ENCODE results near the gene GNG12. TPM values are rescaled to one million over a fixed set of nuclear protein-coding genes. Genes with fewer than 3 reads are reported as not detected.

GNG12 gene
- total RNA-seq, 1 experiment from 2014 or later: 70.0 TPM

- CTCF ChIA-PET: no interaction called here
- intact Hi-C loops (cut with micrococcal nuclease; ENCODE audit: unreplicated experiment): no loop called here
- DNase-seq (ENCODE audit: low read depth, low spot score) (no peak), ATAC-seq (peak; percentile 65; the same call in 1 of the 2 replicates)
- H3K4me1 ChIP-seq (ENCODE audit: control insufficient read depth, insufficient read depth, low read length): peaks cover 15% of the 10 kb centered on the region; the same call in 1 of the 2 replicates
- POLR2A ChIA-PET: no interaction called here
- TF ChIP-seq CTCF (IDR thresholded peaks at IDR 0.05) (no peak), SIN3A (IDR thresholded peaks at IDR 0.05; ENCODE audit: borderline replicate concordance, insufficient read depth, low read depth, low read length) (no peak), REST (IDR thresholded peaks at IDR 0.05; ENCODE audit: insufficient read depth in 1 of 2, low read depth in 2 of 2, low read length in 1 of 2) (no peak), POLR2AphosphoS5 (IDR thresholded peaks at IDR 0.05; ENCODE audit: low read depth, low read length) (no peak), TCF7L2 (IDR thresholded peaks at IDR 0.05; ENCODE audit: low read depth, low read length) (no peak)
- BruUV-seq (replicated peaks): no TSS peak
- peak overlapping the region; percentile 9; the same call in 1 of the 2 replicates for H3K27ac ChIP-seq (ENCODE audit: low read length)
- H3K27me3 ChIP-seq (ENCODE audit: control insufficient read depth, insufficient read depth, low read length): no peaks in the 10 kb centered on the region
- H3K4me3 ChIP-seq (ENCODE audit: low read depth in 2 of 2, low read length in 2 of 2): no peak overlapping the region
- in situ Hi-C loops (cut with HindIII; ENCODE audit: low pct_unique_long_range_greater_than_20kb, low sequenced_read_pairs): no loop called here
- no peaks in the 10 kb centered on the region for H3K36me3 ChIP-seq (ENCODE audit: control insufficient read depth, insufficient read depth, low read length)
- H3K9me3 ChIP-seq (ENCODE audit: control insufficient read depth, insufficient read depth, low read depth, low read length): no peaks in the 10 kb centered on the region
Observed at GRCh38 chr1:67802565-67802964, 30.7 kb downstream of the GNG12 start.

GRCh38 chr1:67801903-67802302, 31.4 kb downstream of the GNG12 start:
- intact Hi-C loops (cut with micrococcal nuclease; ENCODE audit: unreplicated experiment): no loop called here
- no peak for DNase-seq (ENCODE audit: low read depth, low spot score)
- H3K4me3 ChIP-seq (ENCODE audit: low read depth in 2 of 2, low read length in 2 of 2): no peak overlapping the region
- TF ChIP-seq SIN3A (IDR thresholded peaks at IDR 0.05; ENCODE audit: borderline replicate concordance, insufficient read depth, low read depth, low read length): no peak
- no peak for TF ChIP-seq CTCF (IDR thresholded peaks at IDR 0.05)
- no peak for TF ChIP-seq POLR2AphosphoS5 (IDR thresholded peaks at IDR 0.05; ENCODE audit: low read depth, low read length)
- no peak for TF ChIP-seq REST (IDR thresholded peaks at IDR 0.05; ENCODE audit: insufficient read depth in 1 of 2, low read depth in 2 of 2, low read length in 1 of 2)
- TF ChIP-seq TCF7L2 (IDR thresholded peaks at IDR 0.05; ENCODE audit: low read depth, low read length): no peak
- peak; percentile 56; the same call in 1 of the 2 replicates for ATAC-seq
- in situ Hi-C loops (cut with HindIII; ENCODE audit: low pct_unique_long_range_greater_than_20kb, low sequenced_read_pairs): no loop called here
- H3K9me3 ChIP-seq (ENCODE audit: control insufficient read depth, insufficient read depth, low read depth, low read length): no peaks in the 10 kb centered on the region
- POLR2A ChIA-PET: no interaction called here
- no peak overlapping the region for H3K27ac ChIP-seq (ENCODE audit: low read length)
- peaks cover 15% of the 10 kb centered on the region; the same call in 1 of the 2 replicates for H3K4me1 ChIP-seq (ENCODE audit: control insufficient read depth, insufficient read depth, low read length)
- BruUV-seq (replicated peaks): no TSS peak
- no peaks in the 10 kb centered on the region for H3K27me3 ChIP-seq (ENCODE audit: control insufficient read depth, insufficient read depth, low read length)
- CTCF ChIA-PET: no interaction called here
- H3K36me3 ChIP-seq (ENCODE audit: control insufficient read depth, insufficient read depth, low read length): no peaks in the 10 kb centered on the region

Data from Panc1 (cell line).